ENCODE results near the gene CHMP1A.
A peak's percentile ranks its signal among the peaks of the same experiment; 100 is the strongest.
"Not testable (repeated sequence)": the region's sequence is repeated elsewhere in the genome, so short reads cannot be mapped to it uniquely, and the experiment has no call there.

Gene CHMP1A

DNA sequence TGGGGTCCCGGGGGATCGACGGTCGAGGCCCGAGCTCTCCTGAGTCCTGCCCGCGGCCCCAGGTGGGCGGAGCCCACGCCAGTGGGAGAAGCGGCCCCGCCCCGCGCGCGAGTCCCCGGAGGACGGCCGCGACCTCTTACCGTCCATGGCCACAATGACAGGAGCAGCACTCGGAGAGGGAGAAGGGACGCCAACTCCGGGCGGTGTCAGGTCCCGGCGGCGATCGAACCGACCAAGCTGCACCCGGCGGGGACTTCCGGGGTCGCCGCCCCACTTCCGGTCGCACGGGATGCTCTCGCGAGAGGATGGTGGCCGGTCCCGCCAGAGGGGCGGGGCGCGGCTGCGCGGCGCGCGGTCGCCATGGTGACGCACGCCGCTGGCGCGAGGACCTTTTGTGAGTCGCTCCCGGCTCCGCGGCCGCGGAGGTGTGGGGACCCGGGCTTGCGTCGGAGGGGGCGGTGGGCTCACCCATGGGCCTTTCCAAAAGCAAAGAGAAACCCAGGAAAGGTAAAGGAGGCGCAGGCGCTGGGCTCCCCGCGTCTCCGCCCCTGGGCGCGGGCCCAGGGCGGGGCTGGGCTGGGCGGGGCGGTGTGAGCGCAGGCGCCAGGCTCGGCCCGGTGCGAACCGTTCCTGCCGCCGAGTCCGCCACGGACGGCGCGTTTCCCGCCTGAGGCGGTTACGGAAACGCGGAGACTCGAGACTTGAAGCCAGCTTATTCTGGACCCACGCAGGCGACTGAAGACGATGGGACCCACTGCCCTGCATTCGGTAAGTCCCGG lies at the start of gene CHMP1A, which contains the start of gene SPATA33:
TSS of gene CHMP1A (minus strand) at position 267 of the 779 bp plus-strand sequence. CDS start at position 147, 120 bp downstream.
TSS of gene SPATA33 (plus strand) at position 395 of the 779 bp plus-strand sequence. CDS start at position 471, 76 bp downstream.
- DNase-seq (ENCODE audit: extremely low spot score, insufficient read length, low read depth) (peak; percentile 98), FAIRE-seq (peak; percentile 72)

DNA sequence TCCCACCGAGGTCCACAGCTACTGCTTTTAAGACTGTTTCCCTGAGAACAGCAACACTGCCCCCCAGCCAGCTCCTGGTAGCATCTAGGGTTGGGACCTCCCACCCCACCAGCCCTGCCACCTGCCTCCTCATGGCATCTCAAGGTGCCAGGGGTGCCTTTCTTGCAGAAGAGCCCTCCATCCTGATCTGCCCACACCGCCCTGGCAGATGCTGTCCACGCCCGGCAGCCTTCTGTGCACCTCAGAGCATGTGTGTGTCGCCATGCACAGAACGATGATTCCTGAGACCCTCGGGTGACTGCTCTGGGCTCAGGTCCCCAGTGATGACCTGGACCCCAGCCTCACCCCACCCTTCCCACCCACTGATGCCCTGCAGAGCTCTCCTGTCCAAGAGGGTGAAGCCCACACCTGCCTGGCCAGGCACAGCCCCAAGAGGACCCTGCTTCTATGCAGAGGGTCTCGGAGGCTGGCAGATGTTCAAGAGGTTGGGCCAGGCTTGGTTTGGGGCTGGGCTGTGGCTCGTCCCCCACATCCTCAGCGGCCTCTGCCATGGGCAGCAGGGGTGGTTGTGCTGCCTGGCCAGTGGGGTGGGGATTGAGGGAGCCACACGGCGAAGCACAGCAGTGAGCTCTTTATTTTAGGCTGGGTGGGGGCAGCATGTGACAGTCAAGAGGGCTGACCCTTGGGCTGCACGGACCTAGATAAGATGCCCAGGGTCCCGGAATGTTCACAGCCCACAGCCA lies 49.2 kb upstream of the CHMP1A start:
- FAIRE-seq, result no peak

DNA sequence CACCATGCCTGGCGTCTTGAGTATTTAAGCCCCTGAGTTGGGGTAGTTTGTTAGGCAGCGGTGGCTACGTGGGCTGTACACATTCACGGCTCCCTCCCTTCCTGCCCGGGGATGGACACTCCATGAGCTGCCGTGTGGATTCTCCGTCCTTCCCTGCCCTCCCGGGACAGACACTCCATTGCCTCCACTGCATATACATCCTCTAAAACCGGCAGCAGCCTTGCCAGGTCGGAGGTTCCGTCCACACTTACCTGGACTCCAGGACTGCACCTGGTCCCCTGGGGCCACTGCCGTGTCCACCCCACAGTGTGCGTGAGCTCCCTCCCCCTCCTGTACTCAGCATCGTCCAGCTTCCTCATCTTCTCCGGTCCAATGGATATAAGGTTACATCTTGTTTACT lies 47.5 kb upstream of the CHMP1A start:
- no peak for DNase-seq (ENCODE audit: extremely low spot score, insufficient read length, low read depth)
- no peak for FAIRE-seq

More for the DNA sequence above, 49.2 kb upstream of the CHMP1A start:
- DNase-seq (ENCODE audit: extremely low spot score, insufficient read length, low read depth), result no peak

DNA sequence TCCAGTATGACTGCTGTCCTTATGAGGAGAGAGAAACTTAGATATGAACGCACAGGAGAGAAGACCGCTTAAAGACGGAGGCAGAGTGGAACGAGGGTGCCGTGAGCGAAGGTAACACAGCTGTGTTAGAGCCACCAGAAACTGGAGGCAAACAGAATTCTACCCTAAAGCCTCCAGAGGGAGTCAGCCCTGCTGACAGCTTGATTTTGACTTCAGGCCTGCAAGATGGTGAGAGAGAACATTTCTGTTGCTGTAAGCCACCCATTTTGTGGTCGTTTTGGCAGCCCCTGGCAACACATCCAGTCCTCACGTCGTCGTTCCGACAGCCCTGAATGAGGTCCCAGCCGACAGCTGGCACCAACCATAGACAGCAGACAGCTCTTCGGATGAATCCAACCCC lies 46.8 kb upstream of the CHMP1A start:
- DNase-seq (ENCODE audit: extremely low spot score, insufficient read length, low read depth) (no peak), FAIRE-seq (no peak)

DNA sequence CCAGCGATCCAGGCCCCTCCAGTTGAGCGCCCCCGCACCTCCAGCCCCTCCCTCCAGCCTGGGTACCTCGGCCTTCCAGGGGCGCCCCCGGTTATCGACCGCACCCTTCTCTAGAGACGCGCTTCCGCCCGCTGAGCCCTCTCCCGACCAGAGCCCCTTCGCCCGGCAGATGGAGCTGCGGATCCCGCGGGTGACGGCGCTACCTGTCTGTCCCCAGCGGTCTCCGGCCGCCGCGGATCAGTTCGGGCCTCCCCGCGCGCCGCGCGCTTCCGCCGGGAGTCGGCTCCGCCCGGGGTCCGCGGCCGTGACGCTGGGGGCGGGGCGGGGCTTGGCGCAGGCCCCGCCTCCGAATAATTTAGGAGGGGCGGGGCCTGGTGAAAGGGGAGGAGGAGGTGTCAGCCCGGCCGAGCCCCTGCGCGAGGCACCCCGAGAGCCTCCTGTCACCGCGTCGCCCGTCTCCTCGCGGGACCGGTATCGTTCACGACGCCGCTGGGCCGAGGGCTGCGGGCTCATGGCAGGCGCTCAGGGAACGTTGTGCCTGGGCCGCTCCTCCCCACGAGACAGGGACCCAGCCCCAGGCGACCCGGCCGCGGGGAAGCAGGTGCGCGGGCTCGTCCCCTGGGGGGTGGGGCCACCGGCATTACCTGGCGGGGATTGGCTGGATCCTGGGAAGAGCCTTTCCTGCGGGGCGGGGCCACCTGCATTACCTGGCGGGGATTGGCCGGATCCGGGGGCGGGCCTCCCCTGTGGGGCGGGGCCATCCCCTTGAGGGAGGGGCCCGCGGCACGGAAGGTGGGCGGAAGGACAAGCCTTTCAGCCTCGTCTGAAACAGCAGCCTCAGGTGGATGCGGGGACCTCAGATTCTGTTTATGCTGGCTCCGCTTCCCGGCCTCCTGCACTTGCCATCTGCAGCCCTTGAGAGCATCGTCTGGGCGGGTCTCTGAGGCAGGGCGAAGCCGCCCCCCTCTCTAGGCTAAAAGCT lies 44.2 kb upstream of the CHMP1A start, which contains the start of gene SPATA2L:
TSS of gene SPATA2L (minus strand) at position 281 of the 982 bp plus-strand sequence. CDS start 473 bp downstream, outside the sequence.
- DNase-seq (ENCODE audit: extremely low spot score, insufficient read length, low read depth), result peak; percentile 97
- peak; percentile 95 for FAIRE-seq

DNA sequence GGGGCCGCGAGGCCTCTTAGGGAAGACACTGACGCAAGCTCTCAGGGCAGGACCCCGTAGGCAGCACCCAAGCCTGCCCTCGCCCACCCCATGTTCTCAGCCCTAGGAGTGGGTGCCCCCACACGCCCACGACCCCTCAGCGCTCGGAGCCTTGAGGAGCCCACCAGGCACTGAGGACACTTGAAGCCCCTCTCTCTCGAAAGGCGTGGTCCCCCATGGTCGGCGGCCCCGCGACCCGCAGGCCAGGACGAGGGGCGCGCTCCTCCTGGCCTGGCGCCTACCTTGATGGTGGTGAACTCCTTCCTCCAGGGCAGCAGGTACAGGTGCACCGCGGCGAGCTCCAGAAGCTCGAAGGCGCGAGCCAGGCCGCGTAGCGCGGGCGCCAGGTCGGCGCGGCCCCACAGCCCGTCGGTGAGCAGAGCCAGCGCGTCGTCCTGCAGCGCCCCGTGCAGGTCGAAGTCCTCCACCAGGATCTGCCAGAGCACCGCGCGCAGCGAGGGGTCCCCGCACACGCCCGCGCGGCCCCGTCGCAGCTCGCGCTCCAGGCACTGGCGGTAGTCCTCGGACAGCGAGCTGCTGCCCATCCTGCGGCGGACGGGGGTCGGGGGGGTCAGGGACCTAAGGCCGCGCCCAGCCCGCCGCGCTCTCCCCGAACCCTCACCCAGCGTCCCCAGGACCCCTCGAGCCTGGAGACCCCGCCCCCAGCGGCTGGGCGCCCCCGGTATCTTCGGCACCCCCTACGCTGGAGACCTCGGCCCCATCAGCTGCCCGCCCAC lies 43.3 kb upstream of the CHMP1A start:
- DNase-seq (ENCODE audit: extremely low spot score, insufficient read length, low read depth), result no peak
- FAIRE-seq, result no peak

DNA sequence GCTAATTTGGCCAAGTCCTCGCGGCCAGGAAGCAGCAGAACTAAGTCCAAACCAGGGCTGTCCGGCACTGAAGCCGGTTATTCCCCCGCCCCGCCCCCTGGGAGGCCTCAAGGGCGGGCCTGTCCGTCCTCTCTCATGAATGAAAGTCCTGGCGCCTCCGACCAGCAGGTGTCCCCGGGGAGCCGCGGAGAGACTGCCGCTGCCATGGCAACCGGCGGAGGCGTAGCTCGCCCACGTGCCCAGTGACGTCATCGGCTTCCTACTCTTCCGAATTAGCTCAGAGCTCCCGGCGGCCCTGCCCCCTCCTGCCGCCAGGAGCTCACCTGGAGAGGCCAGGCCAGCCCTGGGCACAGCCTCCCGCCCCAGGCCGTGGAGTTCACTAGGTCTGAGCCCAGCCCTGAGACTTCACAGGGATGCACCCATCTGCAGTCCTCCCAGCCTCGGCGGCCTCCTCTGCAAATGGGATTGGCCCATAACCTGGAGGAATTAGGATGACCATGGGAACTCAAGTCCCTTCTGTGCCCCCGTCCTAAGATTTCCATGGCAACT lies 42.7 kb upstream of the CHMP1A start:
- FAIRE-seq (peak; percentile 96), DNase-seq (ENCODE audit: extremely low spot score, insufficient read length, low read depth) (peak; percentile 94)

DNA sequence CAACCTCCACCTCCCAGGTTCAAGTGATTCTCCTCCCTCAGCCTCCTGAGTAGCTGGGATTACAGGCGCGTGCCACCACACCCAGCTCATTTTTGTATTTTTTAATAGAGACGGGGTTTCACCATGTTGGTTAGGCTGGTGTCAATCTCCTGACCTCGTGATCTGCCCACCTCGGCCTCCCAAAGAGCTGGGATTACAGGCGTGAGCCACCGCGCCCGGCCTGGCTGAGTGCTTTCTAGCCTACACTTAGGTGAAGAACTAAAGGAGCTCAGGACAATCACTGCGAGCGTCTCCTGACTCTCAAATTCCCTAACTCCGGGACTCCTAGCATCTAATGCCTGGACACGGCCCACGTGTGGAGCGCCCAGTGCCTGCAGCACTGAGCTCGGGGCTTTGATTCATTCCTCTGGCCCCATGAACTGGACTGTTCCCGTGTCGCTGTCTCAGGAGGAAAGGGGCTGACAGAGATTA lies 42.2 kb upstream of the CHMP1A start:
- not testable (repeated sequence) for FAIRE-seq; DNase-seq (ENCODE audit: extremely low spot score, insufficient read length, low read depth)

DNA sequence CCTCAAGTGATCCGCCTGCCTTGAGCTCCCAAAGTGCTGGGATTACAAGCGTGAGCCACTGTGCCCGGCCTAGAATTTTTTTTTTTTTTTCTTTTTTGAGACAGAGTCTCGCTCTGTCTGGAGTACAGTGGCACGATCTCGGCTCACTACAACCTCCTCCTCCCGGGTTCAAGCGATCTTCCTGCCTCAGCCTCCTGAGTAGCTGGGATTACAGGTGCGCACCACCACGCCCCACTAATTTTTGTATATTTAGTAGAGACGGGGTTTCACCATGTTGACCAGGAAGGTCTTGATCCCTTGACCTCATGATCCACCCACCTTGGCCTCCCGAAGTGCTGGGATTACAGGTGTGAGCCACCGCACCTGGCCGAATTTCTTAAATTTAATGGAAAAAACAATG lies 41.2 kb upstream of the CHMP1A start:
- not testable (repeated sequence) for DNase-seq (ENCODE audit: extremely low spot score, insufficient read length, low read depth); FAIRE-seq

DNA sequence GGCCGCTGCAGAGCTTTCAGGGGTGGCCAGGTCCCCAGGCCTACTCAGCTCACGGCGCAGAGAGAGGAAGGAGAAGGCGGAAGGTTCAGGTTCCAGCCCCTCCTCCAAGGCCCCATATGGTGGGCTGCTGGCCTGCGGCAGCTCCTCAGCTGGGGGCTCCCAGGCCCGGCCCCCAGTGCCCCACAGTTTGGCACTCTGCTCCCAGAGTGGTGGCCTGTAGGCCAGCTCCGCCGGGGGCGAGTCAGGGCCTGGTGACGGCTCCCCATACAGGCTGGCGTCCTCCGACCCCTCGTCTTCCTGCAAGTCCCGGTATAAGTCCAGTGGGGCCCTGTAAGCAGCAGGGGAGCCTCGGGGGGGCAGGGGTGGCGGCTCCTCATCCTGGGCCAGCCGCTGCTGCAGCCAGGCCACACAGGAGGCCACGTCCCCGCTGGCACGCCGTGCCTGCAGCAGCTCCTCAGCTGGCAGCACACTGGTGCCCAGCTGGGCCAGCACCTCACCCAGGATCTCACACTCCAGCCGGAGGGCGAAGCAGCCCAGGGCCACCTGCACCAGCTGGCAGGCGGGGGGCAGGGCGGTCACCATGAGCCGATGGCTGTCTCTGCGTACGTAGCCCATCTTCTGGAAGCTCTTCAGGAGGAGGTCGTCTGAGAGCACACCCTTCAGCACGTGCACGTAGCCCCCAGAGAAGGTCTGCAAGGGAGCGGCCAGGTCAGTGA lies 40.3 kb upstream of the CHMP1A start:
- DNase-seq (ENCODE audit: extremely low spot score, insufficient read length, low read depth) (no peak), FAIRE-seq (no peak)

DNA sequence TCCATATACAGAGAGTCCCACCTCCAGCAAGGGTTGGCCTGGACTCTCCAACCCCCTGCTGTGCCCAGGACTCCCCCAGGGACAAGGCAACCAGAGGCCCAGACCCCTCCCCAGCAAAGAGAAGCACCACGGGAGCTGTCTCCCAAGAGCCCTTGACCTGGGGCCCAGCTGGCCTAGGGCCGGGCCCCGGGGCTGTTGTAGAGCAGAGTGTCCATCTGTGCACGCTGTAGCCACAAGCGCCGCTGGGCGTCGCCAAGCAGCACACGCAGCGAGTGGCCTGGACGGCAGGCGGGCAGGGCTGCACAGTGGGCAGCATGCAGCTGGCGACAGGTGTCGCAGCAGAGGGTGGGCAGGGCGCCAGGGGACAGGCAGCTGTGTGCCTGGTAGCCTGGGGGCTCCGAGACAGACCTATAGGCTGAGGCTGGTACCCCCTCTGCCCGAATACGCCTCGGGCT lies 39.7 kb upstream of the CHMP1A start:
- FAIRE-seq (no peak), DNase-seq (ENCODE audit: extremely low spot score, insufficient read length, low read depth) (no peak)

DNA sequence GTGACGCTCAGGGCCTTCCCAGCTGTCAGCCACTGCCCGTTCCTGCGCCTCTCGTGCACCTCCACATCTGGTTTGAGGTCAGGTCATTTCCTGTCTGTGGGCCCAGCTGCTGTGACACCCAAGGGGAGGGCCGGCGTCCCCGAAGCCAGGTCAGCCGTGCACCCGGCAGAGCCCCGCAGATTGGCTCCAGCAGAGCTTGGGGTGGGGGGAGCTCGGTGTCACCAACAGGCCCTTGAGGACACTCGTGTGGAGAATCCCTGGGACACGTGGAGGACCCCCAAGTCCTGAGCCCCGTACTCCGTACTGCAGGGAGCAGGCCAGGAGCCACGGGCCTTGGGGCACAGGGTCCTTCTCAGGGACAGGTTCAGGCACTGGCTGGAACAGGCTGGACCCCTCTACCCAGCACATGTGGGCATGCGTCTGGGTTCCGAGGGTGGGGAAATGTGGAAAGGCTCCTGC lies 39.2 kb upstream of the CHMP1A start:
- DNase-seq (ENCODE audit: extremely low spot score, insufficient read length, low read depth), result no peak
- FAIRE-seq, result peak; percentile 53

DNA sequence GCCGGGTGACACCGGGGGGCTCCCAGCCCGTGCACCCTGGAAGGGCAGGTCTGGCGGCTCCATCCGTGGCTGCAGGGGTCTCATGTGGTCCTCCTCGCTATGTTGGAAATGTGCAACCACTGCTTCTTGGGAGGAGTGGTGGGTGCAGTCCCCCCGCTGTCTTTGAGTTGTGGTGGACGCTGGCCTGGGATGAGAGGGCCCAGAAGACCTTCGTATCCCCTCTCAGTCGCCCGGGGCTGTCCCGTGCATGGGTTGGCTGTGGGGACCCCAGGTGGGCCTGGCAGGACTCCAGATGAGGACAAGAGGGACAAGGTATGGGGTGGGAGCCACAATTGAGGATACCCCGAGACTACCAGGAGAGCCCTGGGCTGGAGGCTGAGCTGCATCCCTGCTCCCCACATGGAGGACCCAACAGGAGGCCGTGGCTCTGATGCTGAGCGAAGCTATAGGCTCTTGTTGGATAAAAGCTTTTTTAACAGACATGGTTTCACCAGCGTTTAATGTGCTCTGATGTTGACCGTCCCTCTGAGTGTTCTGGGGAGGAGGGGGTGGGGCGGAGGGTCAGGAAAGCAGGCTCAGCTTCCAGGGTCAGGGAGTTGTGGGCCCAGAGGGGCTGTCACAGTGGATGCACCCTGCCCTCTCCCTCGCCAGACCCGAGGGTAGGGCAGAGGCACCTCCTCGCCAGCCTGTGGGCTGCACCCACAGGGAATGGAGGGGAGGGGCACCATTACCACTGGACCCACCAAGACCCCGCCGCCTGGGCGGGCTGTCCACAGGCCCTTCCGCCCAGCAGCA lies 38.6 kb upstream of the CHMP1A start:
- DNase-seq (ENCODE audit: extremely low spot score, insufficient read length, low read depth) (no peak), FAIRE-seq (no peak)

DNA sequence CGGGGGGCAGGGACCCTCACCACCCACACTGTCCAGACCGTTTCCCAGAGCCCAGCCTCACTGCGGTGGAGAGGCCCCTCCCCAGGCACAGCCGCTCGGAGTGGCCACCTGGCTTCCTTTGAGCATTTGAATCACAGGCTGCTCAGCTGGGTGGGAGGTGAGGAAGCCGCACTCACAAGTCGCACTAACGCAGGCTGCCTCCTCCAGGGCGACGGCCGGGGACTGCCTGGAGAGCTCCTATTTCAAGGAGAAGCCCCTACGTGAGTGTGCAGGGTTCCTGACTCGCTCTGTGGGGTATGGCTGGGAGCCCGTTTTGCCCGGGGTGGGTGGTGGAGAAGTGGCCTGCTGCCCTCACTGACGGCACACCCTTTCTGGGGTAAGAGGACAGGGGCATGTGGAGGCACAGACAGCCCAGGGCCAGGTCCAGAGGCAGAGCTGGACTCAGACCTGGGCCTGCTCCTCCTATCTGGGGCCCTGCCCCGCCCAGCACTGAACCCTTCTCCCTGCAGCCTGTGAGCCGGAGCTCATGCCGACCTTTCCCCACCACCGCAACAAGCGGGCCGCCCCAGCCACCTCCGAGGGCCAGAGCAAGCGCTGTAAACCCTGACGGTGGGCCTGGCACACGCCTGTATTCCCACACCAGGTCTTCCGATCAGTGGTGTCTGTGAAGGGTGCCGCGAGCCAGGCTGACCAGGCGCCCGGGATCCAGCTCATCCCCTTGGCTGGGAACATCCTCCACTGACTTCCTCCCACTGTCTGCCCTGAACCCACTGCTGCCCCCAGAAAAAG lies 37.8 kb upstream of the CHMP1A start:
- FAIRE-seq (no peak), DNase-seq (ENCODE audit: extremely low spot score, insufficient read length, low read depth) (no peak)

DNA sequence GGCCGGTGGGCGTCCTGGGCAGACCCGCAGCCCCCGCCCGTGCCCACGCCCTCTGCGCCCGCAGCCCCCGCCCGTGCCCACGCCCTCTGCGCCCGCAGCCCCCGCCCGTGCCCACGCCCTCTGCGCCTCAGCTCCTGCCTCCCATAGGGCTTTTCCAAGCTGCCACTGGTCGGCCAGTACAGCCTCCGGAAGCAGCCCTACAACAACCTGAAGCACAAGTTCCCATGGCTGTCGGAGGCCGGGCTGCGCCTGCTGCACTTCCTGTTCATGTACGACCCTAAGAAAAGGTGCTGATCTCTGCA lies 37.2 kb upstream of the CHMP1A start:
- not testable (repeated sequence) for FAIRE-seq; DNase-seq (ENCODE audit: extremely low spot score, insufficient read length, low read depth)

DNA sequence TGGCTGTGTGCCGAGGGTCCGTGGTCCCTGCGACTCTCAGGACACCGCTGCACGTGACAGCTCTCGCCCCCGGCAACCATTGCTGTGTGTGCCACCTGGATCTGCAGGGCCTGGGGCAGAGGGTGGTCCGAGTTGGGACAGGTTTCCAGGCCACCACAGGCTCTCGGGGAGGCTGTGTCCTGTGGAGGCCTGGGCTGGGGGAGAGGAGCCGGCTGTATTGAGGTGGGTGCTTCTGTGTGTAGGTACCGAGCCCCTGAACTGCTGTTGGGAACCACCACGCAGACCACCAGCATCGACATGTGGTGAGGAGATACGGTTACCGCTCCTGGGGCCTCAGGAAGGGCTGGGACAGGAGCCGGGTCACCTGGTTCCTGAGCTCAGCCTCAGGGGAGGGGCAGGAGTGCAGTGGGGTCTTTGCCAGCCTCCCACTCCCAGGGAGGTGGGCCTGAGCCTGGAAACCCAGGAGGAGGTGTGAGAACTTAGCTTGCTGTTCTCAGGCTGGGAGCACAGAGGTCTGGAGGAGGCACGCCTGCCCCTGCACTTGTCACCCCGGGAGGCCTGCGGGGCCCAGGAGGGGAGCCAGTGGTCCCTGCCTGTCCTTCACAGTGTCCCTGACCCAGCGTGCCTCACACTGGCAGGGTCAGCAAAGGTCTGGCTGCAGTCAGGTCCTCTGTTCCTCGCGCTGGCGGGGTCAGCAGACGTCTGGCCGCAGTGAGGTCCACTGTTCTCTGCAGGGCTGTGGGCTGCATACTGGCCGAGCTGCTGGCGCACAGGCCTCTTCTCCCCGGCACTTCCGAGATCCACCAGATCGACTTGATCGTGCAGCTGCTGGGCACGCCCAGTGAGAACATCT lies 36.6 kb upstream of the CHMP1A start:
- no peak for FAIRE-seq
- no peak for DNase-seq (ENCODE audit: extremely low spot score, insufficient read length, low read depth)
